Smooth muscle cell (in vitro differentiated cells): ENCODE data around the gene SNRPD1. TPM values are rescaled to one million over a fixed set of nuclear protein-coding genes. Genes with fewer than 3 reads are reported as not detected.

Experiments used
- DNase-seq: peaks from one replicate; lab custom pipeline; 2025; ENCODE audit not compliant: unreplicated experiment; lab: John Stamatoyannopoulos, UW
- H2AFZ ChIP-seq: fragments of 200-600 bp; sonication (generic); 2 replicates; pipeline ENCODE4 v1.6.0; 2016; ENCODE audit warnings: antibody characterized with exemption, low read depth, mild to moderate bottlenecking
- H3F3A ChIP-seq: fragments of 200-600 bp; sonication (generic); 2 replicates; pipeline ENCODE4 v1.6.0; 2017; ENCODE audit warnings: antibody characterized with exemption, low read depth
- H3K27ac ChIP-seq: fragments of 200-600 bp; sonication (generic); 2 replicates; pipeline ENCODE4 v1.5.1; 2016; ENCODE audit warnings: low read depth, mild to moderate bottlenecking
- H3K27me3 ChIP-seq: fragments of 200-600 bp; sonication (generic); 2 replicates; pipeline ENCODE4 v1.6.1; 2016; ENCODE audit warnings: low read depth, mild to moderate bottlenecking
- H3K36me3 ChIP-seq: fragments of 200-600 bp; sonication (generic); 2 replicates; pipeline ENCODE4 v1.5.1; 2016; ENCODE audit warnings: low read depth
- H3K4me1 ChIP-seq: fragments of 200-600 bp; sonication (generic); 2 replicates; pipeline ENCODE4 v1.5.1; 2016; ENCODE audit warnings: low read depth
- H3K4me2 ChIP-seq: fragments of 200-600 bp; sonication (generic); 2 replicates; pipeline ENCODE4 v1.6.0; 2016; ENCODE audit warnings: mild to moderate bottlenecking
- H3K4me3 ChIP-seq: fragments of 200-600 bp; sonication (generic); 2 replicates; pipeline ENCODE4 v1.5.1; 2016; ENCODE audit warnings: mild to moderate bottlenecking
- H3K79me2 ChIP-seq: fragments of 200-600 bp; sonication (generic); 2 replicates; pipeline ENCODE4 v1.6.0; 2016; ENCODE audit warnings: low read depth, mild to moderate bottlenecking
- H3K9ac ChIP-seq: fragments of 200-600 bp; sonication (generic); 2 replicates; pipeline ENCODE4 v1.6.0; 2016; ENCODE audit warnings: low read depth
- H3K9me3 ChIP-seq: fragments of 200-600 bp; sonication (generic); replicated peaks from 2 replicates; pipeline ENCODE4 v1.5.1; 2016; ENCODE audit warnings: low read depth
- H4K20me1 ChIP-seq: fragments of 200-600 bp; sonication (generic); 2 replicates; pipeline ENCODE4 v1.6.0; 2016; ENCODE audit warnings: low read depth
- CTCF ChIP-seq: fragments of 200-600 bp; sonication (generic); IDR thresholded peaks from 2 replicates; pipeline ENCODE4 v1.5.1; 2017; ENCODE audit warnings: borderline replicate concordance, mild to moderate bottlenecking, antibody characterized with exemption; ENCODE audit not compliant: insufficient read depth, poor library complexity, severe bottlenecking
- WGBS: methylation state at CpG from one replicate; pipeline ENCODE4 v1.1.7; 2016; ENCODE audit warnings: low lambda C conversion rate; 5-methylcytosine and 5-hydroxymethylcytosine counted together
- polyA plus RNA-seq: library from polyadenylated mRNA; unstranded; fragments of >200 nt; fragmentation: Nextera tagmentation; extraction: Ambion mirVana; gene quantifications from 2 replicates; pipeline ENCODE4 v1.2.1, GENCODE V29; 2016
- total RNA-seq: library from RNA; depleted of rRNA; stranded (reverse); fragments of >200 nt; gene quantifications from 2 replicates; pipeline ENCODE4 v1.2.3, GENCODE V29; 2014

Gene SNRPD1
- total and polyA plus RNA-seq, 2 experiments from 2014 or later, result 23.0 to 129 TPM

GRCh38 chr18:21629089-21629832, 17.1 kb downstream of the SNRPD1 start:
- H3K4me3 ChIP-seq, result no peak overlapping the region
- H3K79me2 ChIP-seq, result peaks cover 5% of the 10 kb centered on the region
- H3K4me2 ChIP-seq, result no peak overlapping the region
- 98% methylated on average over 9 of the region's 9 CpGs for WGBS
- H3K9ac ChIP-seq, result no peak overlapping the region
- H3K4me1 ChIP-seq, result no peaks in the 10 kb centered on the region
- peaks cover 33% of the 10 kb centered on the region for H3K36me3 ChIP-seq
- no peak overlapping the region for H2AFZ ChIP-seq
- H3K27ac ChIP-seq, result no peak overlapping the region
- DNase-seq, result no peak
- no peaks in the 10 kb centered on the region for H3F3A ChIP-seq
- peaks cover 12% of the 10 kb centered on the region for H4K20me1 ChIP-seq
- no peaks in the 10 kb centered on the region for H3K27me3 ChIP-seq
- TF ChIP-seq CTCF, result no peak
- H3K9me3 ChIP-seq, result no peaks in the 10 kb centered on the region

GRCh38 chr18:21632393-21632792, 20.3 kb downstream of the SNRPD1 start:
- Histone ChIP-seq H3K27me3 (no peaks in the 10 kb centered on the region), H3F3A (no peaks in the 10 kb centered on the region), H3K4me1 (no peaks in the 10 kb centered on the region), H3K9me3 (no peaks in the 10 kb centered on the region), H3K79me2 (no peaks in the 10 kb centered on the region), H3K9ac (no peak overlapping the region), H3K4me2 (no peak overlapping the region), H3K36me3 (peaks cover 25% of the 10 kb centered on the region), H3K27ac (no peak overlapping the region), H4K20me1 (peaks cover 8% of the 10 kb centered on the region), H2AFZ (no peak overlapping the region), H3K4me3 (no peak overlapping the region)
- WGBS, result 95% methylated on average over 1 of the region's 1 CpG
- no peak for DNase-seq
- peak; percentile 3 for TF ChIP-seq CTCF

- TF ChIP-seq CTCF, result no peak
These were observed 22.6 kb downstream of the SNRPD1 start for GRCh38 chr18:21634588-21635199.

More at GRCh38 chr18:21634588-21635199, 22.6 kb downstream of the SNRPD1 start:
- no peak for DNase-seq
- H3F3A ChIP-seq, result no peaks in the 10 kb centered on the region
- H3K4me3 ChIP-seq, result no peak overlapping the region
- no peaks in the 10 kb centered on the region for H3K79me2 ChIP-seq
- H3K27ac ChIP-seq, result no peak overlapping the region
- H2AFZ ChIP-seq, result no peak overlapping the region
- no peaks in the 10 kb centered on the region for H4K20me1 ChIP-seq
- no peak overlapping the region for H3K4me2 ChIP-seq
- H3K9me3 ChIP-seq, result no peaks in the 10 kb centered on the region
- no peaks in the 10 kb centered on the region for H3K27me3 ChIP-seq
- H3K4me1 ChIP-seq, result no peaks in the 10 kb centered on the region
- H3K9ac ChIP-seq, result no peak overlapping the region
- WGBS, result 90% methylated on average over 4 of the region's 4 CpGs
- H3K36me3 ChIP-seq, result peaks cover 10% of the 10 kb centered on the region
